AG08395 (cell line): ENCODE data around the gene IL18R1.

ENCODE experiments used
- DNase-seq: peaks from one replicate; pipeline ENCODE4 v3.0.0; 2012; ENCODE audit warnings: mixed read lengths, low spot score

The IL18R1 gene

DNA sequence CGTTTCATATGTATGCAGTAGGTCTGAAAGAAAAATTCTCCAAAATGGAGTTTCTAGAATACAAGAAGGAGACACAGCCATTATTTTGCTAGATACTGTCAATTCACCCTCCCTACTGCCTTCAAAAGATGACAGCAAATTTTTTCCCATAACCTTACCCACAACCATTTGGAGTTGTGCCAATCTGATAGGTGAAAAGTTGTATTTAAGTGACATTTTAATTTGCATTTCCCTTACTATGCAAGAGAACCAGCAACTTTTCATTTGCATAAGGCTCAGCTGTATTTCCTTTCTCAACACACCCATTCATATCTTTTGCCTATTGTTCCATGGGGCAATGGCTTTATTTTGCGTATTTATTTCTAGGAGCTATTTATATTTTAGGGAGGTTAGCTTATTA lies 36.0 kb downstream of the IL18R1 start:
- no peak for DNase-seq

- DNase-seq: no peak
Measured at GRCh38 chr2:102392096-102392495, 36.5 kb downstream of the IL18R1 start.

GRCh38 chr2:102392942-102393341 lies 37.3 kb downstream of the IL18R1 start:
- DNase-seq: no peak

DNA sequence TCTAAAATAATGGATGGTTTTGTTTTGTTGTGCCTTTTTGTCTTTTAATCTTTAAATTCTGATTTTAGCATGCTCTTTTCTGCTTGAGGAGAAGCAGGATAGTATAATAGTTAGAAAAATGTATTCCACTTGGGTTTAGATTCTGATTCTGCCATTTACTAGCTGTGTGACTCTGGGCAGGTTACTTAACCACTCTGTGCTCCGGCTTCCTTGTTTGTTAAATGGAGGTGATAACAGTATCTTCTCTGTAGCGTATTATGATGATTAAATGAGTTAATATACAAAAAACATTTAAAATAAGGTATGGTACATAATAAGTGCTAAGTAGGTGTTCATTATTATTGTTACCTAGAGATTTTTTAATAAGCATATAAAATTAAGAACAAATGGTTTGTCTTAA lies 40.4 kb downstream of the IL18R1 start:
- no peak for DNase-seq

- no peak for DNase-seq
Measured at GRCh38 chr2:102397209-102397608, 41.6 kb downstream of the IL18R1 start.

- no peak for DNase-seq
Measured at GRCh38 chr2:102399499-102400141, 44.0 kb downstream of the IL18R1 start.

- no peak for DNase-seq
Measured at GRCh38 chr2:102401456-102401855, 45.9 kb downstream of the IL18R1 start.

GRCh38 chr2:102401865-102402264 lies 46.3 kb downstream of the IL18R1 start:
- DNase-seq: no peak

DNA sequence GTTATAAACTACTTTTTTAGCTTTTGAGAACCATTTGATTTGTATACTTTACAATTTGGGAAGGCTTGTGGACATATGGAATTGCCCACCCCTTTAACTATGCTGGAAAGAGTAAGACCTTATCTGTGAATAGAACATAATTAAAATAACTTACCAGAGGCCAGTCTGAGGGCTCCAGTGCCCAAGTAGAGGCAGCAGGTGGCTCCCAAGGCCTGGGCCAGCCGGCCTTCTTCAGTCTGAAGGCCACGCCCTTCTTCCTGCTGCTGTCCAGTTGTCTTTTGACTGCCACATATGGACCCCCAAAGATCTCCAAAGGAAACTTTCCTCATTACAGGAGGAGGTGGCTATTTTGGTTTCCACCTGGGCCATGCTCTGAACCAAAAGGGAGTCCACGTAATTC lies 55.4 kb downstream of the IL18R1 start:
- DNase-seq: no peak

DNA sequence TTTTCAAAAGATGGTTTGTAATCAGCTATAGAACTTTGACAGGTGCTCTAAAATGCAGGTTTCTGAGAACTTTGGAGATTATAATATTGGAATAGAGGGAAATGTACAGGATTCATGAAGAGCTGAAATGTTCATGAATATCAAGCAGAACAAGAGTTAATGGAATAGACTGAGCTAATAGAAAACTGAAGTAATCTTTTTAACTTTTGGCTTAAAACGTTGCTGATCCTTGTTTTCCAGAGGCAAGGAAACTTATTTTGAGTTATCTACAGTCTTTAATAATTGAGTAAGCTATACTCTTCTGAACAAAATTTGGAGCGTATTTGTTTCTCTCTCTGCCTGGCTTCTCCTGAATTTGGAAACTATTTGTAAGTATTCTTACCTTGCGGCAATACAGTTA lies 56.6 kb downstream of the IL18R1 start:
- no peak for DNase-seq

- no peak for DNase-seq
Measured at GRCh38 chr2:102417946-102418345, 62.4 kb downstream of the IL18R1 start.

- no peak for DNase-seq
Measured at GRCh38 chr2:102418421-102418961, 62.9 kb downstream of the IL18R1 start.

- no peak for DNase-seq
Measured at GRCh38 chr2:102420290-102420689, 64.7 kb downstream of the IL18R1 start.

DNA sequence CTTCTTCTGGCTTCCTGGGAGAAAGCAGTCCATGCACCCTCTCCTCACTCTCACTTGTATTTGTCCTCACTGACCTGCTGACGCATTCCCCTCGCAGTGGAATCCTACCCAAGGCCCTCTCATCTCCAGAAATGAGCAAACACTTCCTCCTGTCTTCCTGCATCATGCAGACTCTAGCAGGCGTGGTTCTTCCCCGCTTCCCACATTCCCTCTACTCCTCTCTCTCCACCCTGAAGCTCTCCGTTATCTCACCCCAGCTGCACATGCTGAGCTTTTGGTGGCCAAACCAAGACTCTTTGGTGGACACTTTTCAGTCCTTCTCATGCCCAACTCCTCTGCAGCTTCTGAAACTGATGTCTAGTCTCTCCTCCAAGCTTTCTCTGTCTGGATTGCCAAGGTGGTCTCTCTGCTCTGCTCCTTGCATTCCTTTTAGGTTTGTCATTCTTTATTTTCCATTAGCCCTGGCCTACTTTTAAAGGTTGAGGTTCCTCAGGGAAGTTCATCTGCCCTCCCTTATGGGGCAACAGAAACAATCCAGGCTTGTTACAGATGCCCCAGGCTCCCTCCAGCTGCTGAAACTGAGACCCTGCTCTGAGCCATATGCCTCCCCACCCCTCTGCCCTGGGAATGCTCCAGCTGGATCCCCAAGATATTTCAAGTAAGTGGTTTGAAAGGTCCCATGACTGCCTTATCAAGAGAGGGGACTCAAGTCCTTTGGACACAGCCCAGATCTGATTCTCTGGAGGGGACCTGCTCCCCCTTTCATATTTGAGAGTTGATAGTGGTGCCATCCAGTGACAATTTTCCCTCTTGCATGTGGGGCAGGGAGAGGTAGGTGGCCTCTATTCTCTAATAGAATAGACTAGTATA lies 66.5 kb downstream of the IL18R1 start:
- no peak for DNase-seq

- no peak for DNase-seq
Measured at GRCh38 chr2:102422910-102423309, 67.3 kb downstream of the IL18R1 start, which contains the start of gene IL18RAP. IL18RAP (plus strand) TSS chr2:102423160; CDS start chr2:102423278, 118 bp downstream.

DNA sequence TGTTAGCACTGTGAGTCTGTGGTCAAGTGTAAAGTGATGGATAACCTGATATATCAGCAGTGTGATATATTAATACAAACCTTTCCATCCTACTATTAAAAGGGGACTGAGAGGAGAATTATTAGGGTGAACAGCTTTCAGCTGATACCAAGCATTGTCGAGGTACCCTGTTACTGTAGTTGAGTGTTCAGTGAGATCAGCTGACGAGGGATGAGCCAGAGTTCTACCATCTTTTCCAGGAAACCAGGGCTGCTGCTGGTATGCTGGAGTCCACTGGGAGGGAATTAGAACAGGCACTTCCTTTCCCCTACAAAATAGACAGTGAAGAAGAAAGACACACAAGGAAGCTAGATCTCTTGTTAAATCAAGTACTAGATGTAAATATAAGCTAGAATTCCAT lies 67.8 kb downstream of the IL18R1 start:
- DNase-seq: no peak

GRCh38 chr2:102424754-102425153 lies 69.2 kb downstream of the IL18R1 start:
- no peak for DNase-seq

DNA sequence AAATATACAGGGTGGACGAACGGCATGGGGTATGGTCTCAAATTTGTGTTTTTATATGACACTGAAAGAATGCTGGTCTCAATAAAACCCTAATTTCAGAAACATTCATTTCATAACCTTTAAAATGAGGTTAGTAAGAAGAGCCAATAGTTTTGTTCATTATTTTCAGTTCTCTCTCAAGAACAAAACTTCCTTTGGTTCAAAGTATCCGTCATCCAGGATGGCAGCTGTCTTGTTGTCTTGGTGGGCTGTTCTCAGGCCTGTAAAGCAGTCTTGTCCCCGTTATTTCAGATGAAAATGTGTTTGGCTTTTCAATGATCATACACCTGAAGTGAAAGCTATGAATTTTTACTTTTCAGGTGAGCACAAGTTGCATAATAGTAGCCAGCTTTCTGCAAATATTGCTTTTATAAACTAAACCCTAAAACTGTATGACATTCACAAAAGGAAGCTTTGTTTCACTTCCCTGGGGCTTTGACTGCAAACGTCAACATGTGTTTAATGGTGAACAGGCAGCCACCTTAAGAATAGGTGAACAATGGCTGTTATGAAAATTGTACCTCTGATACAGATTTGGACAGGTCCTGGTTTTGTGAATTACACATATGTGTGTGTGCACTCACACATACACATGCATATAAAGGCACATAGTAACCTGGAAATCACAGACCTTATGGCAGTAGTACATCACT lies 70.0 kb downstream of the IL18R1 start:
- DNase-seq: no peak

DNA sequence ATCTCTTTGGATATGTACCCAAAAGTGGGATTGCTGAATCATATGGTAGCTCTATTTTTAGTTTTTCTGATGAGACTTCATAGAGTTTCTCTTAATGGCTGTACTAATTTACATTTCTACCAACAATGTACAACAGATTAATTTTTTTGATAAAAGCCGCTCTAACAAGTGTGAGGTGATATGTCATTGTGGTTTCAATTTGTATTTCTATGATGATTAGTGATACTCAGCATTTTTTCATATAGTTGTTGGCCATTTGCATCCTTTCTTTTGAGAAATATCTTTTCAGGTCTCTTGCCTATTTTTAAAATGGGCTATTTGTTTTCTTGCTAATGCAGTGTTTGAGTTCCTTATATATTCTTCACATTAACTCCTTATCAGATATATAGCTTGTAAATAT lies 71.7 kb downstream of the IL18R1 start:
- DNase-seq: no peak

GRCh38 chr2:102428573-102428972 lies 73.0 kb downstream of the IL18R1 start:
- DNase-seq: no peak

DNA sequence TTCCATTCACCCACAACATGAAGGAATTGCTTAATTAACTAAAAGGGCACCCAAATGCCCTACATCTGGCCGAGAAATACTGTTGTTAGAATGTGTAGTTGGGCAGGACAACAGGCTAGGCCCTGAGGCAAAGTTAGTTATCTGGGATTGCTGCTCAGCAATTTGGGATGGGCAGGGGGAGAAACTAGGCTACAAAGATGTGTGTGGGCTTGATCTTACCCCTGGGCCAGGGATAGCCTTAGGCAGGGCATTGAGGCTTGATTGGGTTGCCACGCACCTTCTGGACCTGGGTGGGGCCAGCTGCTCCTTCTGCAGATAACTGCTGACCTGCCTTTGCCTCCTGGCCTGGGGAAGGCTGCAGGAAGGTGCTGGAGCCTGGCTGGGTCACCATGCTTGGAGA lies 76.8 kb downstream of the IL18R1 start:
- DNase-seq: no peak

DNA sequence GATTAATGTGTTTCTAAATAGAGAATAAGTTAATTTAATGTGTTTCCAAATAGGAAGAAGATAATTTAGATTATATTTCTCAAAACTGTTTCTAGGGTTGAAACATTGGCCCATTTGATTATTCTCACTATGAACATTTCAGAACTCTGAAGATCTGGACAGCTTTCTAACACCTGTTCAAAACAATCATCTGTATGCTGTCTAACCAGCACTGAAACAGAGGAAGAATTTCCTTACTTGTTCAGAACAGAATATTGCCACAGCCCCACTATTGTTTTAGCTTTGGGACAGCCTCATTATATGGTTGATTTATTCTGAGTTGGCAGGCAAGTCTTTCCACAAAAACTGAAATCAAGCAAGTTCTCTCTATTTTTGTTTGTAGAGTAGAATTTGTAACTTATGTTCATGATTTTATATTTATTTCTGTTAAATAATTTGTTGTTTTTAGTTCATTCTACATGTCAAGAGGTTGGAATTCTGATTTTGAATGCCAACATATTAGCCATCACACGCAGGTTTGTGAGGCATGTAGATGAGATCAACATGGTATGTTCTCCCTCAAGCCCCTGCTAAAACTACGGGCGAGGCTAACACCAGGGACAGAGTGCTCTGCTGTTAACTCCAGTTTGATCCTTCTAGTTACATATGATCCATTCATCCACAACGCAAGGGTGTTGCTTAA lies 78.5 kb downstream of the IL18R1 start:
- DNase-seq: no peak
